DMS79 (cell line): ENCODE data around the gene PCDHGC5.

ENCODE experiments used
- DNase-seq: peaks from one replicate; lab custom pipeline; 2025; lab: John Stamatoyannopoulos, UW

The PCDHGC5 gene

GRCh38 chr5:141488591-141489561, at the start of gene PCDHGC5:
Gene PCDHGC5 (plus strand): TSS chr5:141489081. CDS start chr5:141489241, 160 bp downstream.
- no peak for DNase-seq

- no peak for DNase-seq
Observed at GRCh38 chr5:141439411-141440141, 49.3 kb upstream of the PCDHGC5 start.

GRCh38 chr5:141440341-141440740, 48.5 kb upstream of the PCDHGC5 start:
- DNase-seq = no peak

- no peak for DNase-seq
Observed at GRCh38 chr5:141441571-141442170, 47.2 kb upstream of the PCDHGC5 start.

GRCh38 chr5:141465351-141465750, 23.5 kb upstream of the PCDHGC5 start:
- DNase-seq = no peak

- peak; percentile 72 for DNase-seq
Observed at GRCh38 chr5:141475625-141476131, 13.2 kb upstream of the PCDHGC5 start, which contains the start of gene PCDHGC3. Gene PCDHGC3 (plus strand): TSS chr5:141475966. CDS start chr5:141476117, 151 bp downstream.

- peak; percentile 4 for DNase-seq
Observed at GRCh38 chr5:141476132-141476911, 12.6 kb upstream of the PCDHGC5 start.

- DNase-seq = no peak
Observed at GRCh38 chr5:141477044-141477575, 11.8 kb upstream of the PCDHGC5 start.

GRCh38 chr5:141477815-141478214, 11.1 kb upstream of the PCDHGC5 start:
- DNase-seq = no peak

GRCh38 chr5:141478321-141478945, 10.4 kb upstream of the PCDHGC5 start:
- DNase-seq = no peak

- DNase-seq = no peak
Observed at GRCh38 chr5:141479776-141480175, 9.1 kb upstream of the PCDHGC5 start.

GRCh38 chr5:141483902-141484301, 5.0 kb upstream of the PCDHGC5 start:
- no peak for DNase-seq

GRCh38 chr5:141484310-141484640, 4.6 kb upstream of the PCDHGC5 start:
- no peak for DNase-seq

GRCh38 chr5:141484641-141485311, 4.1 kb upstream of the PCDHGC5 start, which contains the start of gene PCDHGC4:
Gene PCDHGC4 (plus strand): TSS chr5:141485030. CDS start chr5:141485174, 144 bp downstream.
- peak; percentile 22 for DNase-seq

- no peak for DNase-seq
Observed at GRCh38 chr5:141485321-141486055, 3.4 kb upstream of the PCDHGC5 start.

- DNase-seq = no peak
Observed at GRCh38 chr5:141486091-141486490, 2.8 kb upstream of the PCDHGC5 start.

- DNase-seq = no peak
Observed at GRCh38 chr5:141487131-141487530, 1.8 kb upstream of the PCDHGC5 start.

- DNase-seq = no peak
Observed at GRCh38 chr5:141489841-141490240, 960 bp downstream of the PCDHGC5 start.

- no peak for DNase-seq
Observed at GRCh38 chr5:141490271-141490670, 1.4 kb downstream of the PCDHGC5 start.
